Fibroblast of peridontal ligament (primary cell): Measurements from ENCODE around the gene TENT4A.

Source experiments
- DNase-seq: peaks from one replicate; pipeline ENCODE4 v3.0.0-alpha.2; 2010; ENCODE audit errors: extremely low read depth

TENT4A gene

GRCh38 chr5:6750951-6751685 is 37.9 kb downstream of the TENT4A start:
- DNase-seq = no peak

GRCh38 chr5:6752236-6752635 is 39.0 kb downstream of the TENT4A start:
- DNase-seq = no peak

GRCh38 chr5:6752782-6753181 is 39.5 kb downstream of the TENT4A start:
- no peak for DNase-seq

- no peak for DNase-seq
These were observed 40.6 kb downstream of the TENT4A start for GRCh38 chr5:6753851-6754250.

- no peak for DNase-seq
These were observed 41.5 kb downstream of the TENT4A start for GRCh38 chr5:6754766-6755165.

GRCh38 chr5:6755519-6755918 is 42.3 kb downstream of the TENT4A start:
- DNase-seq = no peak

GRCh38 chr5:6755941-6756340 is 42.7 kb downstream of the TENT4A start:
- DNase-seq = no peak

GRCh38 chr5:6757414-6757969 is 44.3 kb downstream of the TENT4A start:
- DNase-seq = no peak

GRCh38 chr5:6758236-6758635 is 45.0 kb downstream of the TENT4A start:
- DNase-seq = no peak

- no peak for DNase-seq
These were observed 45.5 kb downstream of the TENT4A start for GRCh38 chr5:6758706-6759105.

- no peak for DNase-seq
These were observed 46.2 kb downstream of the TENT4A start for GRCh38 chr5:6759401-6759800.

- peak; percentile 8 for DNase-seq
These were observed 46.8 kb downstream of the TENT4A start for GRCh38 chr5:6759983-6760382.

GRCh38 chr5:6760686-6761085 is 47.5 kb downstream of the TENT4A start:
- DNase-seq = no peak

GRCh38 chr5:6761333-6761732 is 48.1 kb downstream of the TENT4A start:
- DNase-seq = no peak

- DNase-seq = no peak
These were observed 48.9 kb downstream of the TENT4A start for GRCh38 chr5:6762116-6762515.

- DNase-seq = no peak
These were observed 49.5 kb downstream of the TENT4A start for GRCh38 chr5:6762697-6763096.

GRCh38 chr5:6763191-6763590 is 50.0 kb downstream of the TENT4A start:
- DNase-seq = no peak

GRCh38 chr5:6765612-6766525 is 52.6 kb downstream of the TENT4A start:
- peak; percentile 69 for DNase-seq

GRCh38 chr5:6766604-6767093 is 53.4 kb downstream of the TENT4A start:
- DNase-seq = peak; percentile 31

- DNase-seq = no peak
These were observed 54.3 kb downstream of the TENT4A start for GRCh38 chr5:6767481-6768063.

GRCh38 chr5:6768590-6769230 is 55.5 kb downstream of the TENT4A start:
- no peak for DNase-seq
